GM18907 (cell line): ENCODE results near the gene CRY2.
"Not testable (repeated sequence)": the region's sequence is repeated elsewhere in the genome, so short reads cannot be mapped to it uniquely, and the experiment has no call there.

Experiments used
- ATAC-seq: cut with Tn5 transposase; IDR thresholded peaks from one replicate; pipeline ENCODE4 v1.9.1; 2021; ENCODE audit warnings: mild to moderate bottlenecking, moderate library complexity; ENCODE audit not compliant: unreplicated experiment

Gene CRY2

GRCh38 chr11:45846974-45847910 is at the start of gene CRY2:
CRY2 (plus strand) TSS chr11:45847475; CDS start chr11:45847491, 16 bp downstream.
- peak; percentile 92 for ATAC-seq

- ATAC-seq: no peak
Observed at GRCh38 chr11:45798793-45799441, 48.4 kb upstream of the CRY2 start.

GRCh38 chr11:45799562-45799961 is 47.7 kb upstream of the CRY2 start:
- ATAC-seq: no peak

- ATAC-seq: no peak
Observed at GRCh38 chr11:45800261-45800660, 47.0 kb upstream of the CRY2 start.

- no peak for ATAC-seq
Observed at GRCh38 chr11:45801723-45802315, 45.5 kb upstream of the CRY2 start.

GRCh38 chr11:45802531-45803317 is 44.6 kb upstream of the CRY2 start:
- ATAC-seq: no peak

GRCh38 chr11:45803971-45804760 is 43.1 kb upstream of the CRY2 start:
- peak; percentile 36 for ATAC-seq

- ATAC-seq: peak; percentile 95
Observed at GRCh38 chr11:45804761-45805304, 42.4 kb upstream of the CRY2 start, which contains the start of gene SLC35C1. SLC35C1 (plus strand) TSS chr11:45805149; CDS start chr11:45805802, 653 bp downstream.

GRCh38 chr11:45805305-45806071 is 41.8 kb upstream of the CRY2 start:
- peak; percentile 32 for ATAC-seq

GRCh38 chr11:45806072-45806933 is 41.0 kb upstream of the CRY2 start:
- ATAC-seq: no peak

- no peak for ATAC-seq
Observed at GRCh38 chr11:45806937-45807791, 40.1 kb upstream of the CRY2 start.

GRCh38 chr11:45807792-45808238 is 39.5 kb upstream of the CRY2 start:
- ATAC-seq: no peak

- ATAC-seq: not testable (repeated sequence)
Observed at GRCh38 chr11:45808427-45808826, 38.8 kb upstream of the CRY2 start.

GRCh38 chr11:45809456-45810395 is 37.5 kb upstream of the CRY2 start:
- no peak for ATAC-seq

- ATAC-seq: no peak
Observed at GRCh38 chr11:45810431-45811108, 36.7 kb upstream of the CRY2 start.
